ENCODE results near the gene NFIX. TPM values are rescaled to one million over a fixed set of nuclear protein-coding genes. Genes with fewer than 3 reads are reported as not detected.
A peak's percentile ranks its signal among the peaks of the same experiment; 100 is the strongest.

The NFIX gene
- total and polyA plus RNA-seq, 2 experiments from 2014 or later, result not detected

- no peak for DNase-seq (ENCODE audit: low read depth in 1 of 2, low spot score in 1 of 2)
- Histone ChIP-seq H3K27ac (peak overlapping the region; percentile 48), H3K4me3 (peak overlapping the region; percentile 99), H3K27me3 (no peaks in the 10 kb centered on the region), H3K36me3 (peaks cover 3% of the 10 kb centered on the region), H3K4me1 (ENCODE audit: low read depth) (peaks cover 11% of the 10 kb centered on the region), H3K9me3 (ENCODE audit: low read depth) (no peaks in the 10 kb centered on the region)
- TF ChIP-seq CTCF (IDR thresholded peaks at IDR 0.05; ENCODE audit: low read depth, low read length), result no peak
Observed at GRCh38 chr19:13119627-13120026, 124.4 kb downstream of the NFIX start.

GRCh38 chr19:13120031-13120430 lies 124.8 kb downstream of the NFIX start:
- Histone ChIP-seq H3K9me3 (ENCODE audit: low read depth) (no peaks in the 10 kb centered on the region), H3K27ac (no peak overlapping the region), H3K27me3 (no peaks in the 10 kb centered on the region), H3K36me3 (no peaks in the 10 kb centered on the region), H3K4me3 (no peak overlapping the region), H3K4me1 (ENCODE audit: low read depth) (peaks cover 11% of the 10 kb centered on the region)
- DNase-seq (ENCODE audit: low read depth in 1 of 2, low spot score in 1 of 2), result no peak
- TF ChIP-seq CTCF (IDR thresholded peaks at IDR 0.05; ENCODE audit: low read depth, low read length), result no peak

GRCh38 chr19:13120817-13121216 lies 125.5 kb downstream of the NFIX start:
- H3K4me3 ChIP-seq, result no peak overlapping the region
- DNase-seq (ENCODE audit: low read depth in 1 of 2, low spot score in 1 of 2), result peak in 1 of 2 donors; percentile 78
- H3K27ac ChIP-seq, result no peak overlapping the region

GRCh38 chr19:13121551-13122274 lies 126.4 kb downstream of the NFIX start:
- no peak overlapping the region for H3K4me3 ChIP-seq
- H3K36me3 ChIP-seq, result no peaks in the 10 kb centered on the region
- H3K27ac ChIP-seq, result peak overlapping the region; percentile 18
- H3K4me1 ChIP-seq (ENCODE audit: low read depth), result peaks cover 4% of the 10 kb centered on the region
- no peaks in the 10 kb centered on the region for H3K27me3 ChIP-seq
- H3K9me3 ChIP-seq (ENCODE audit: low read depth), result no peaks in the 10 kb centered on the region
- TF ChIP-seq CTCF (IDR thresholded peaks at IDR 0.05; ENCODE audit: low read depth, low read length), result no peak
- no peak for DNase-seq (ENCODE audit: low read depth in 1 of 2, low spot score in 1 of 2)

More at GRCh38 chr19:13120817-13121216, 125.5 kb downstream of the NFIX start:
- Histone ChIP-seq H3K36me3 (no peaks in the 10 kb centered on the region), H3K27me3 (no peaks in the 10 kb centered on the region), H3K9me3 (ENCODE audit: low read depth) (no peaks in the 10 kb centered on the region), H3K4me1 (ENCODE audit: low read depth) (peaks cover 4% of the 10 kb centered on the region)
- TF ChIP-seq CTCF (IDR thresholded peaks at IDR 0.05; ENCODE audit: low read depth, low read length), result no peak

- Histone ChIP-seq H3K4me1 (ENCODE audit: low read depth) (peaks cover 4% of the 10 kb centered on the region), H3K4me3 (no peak overlapping the region), H3K9me3 (ENCODE audit: low read depth) (no peaks in the 10 kb centered on the region), H3K27ac (no peak overlapping the region), H3K36me3 (no peaks in the 10 kb centered on the region), H3K27me3 (no peaks in the 10 kb centered on the region)
- no peak for DNase-seq (ENCODE audit: low read depth in 1 of 2, low spot score in 1 of 2)
- no peak for TF ChIP-seq CTCF (IDR thresholded peaks at IDR 0.05; ENCODE audit: low read depth, low read length)
Observed at GRCh38 chr19:13122275-13122878, 127.1 kb downstream of the NFIX start.

Data from cardiac muscle cell (in vitro differentiated cells and primary cell).